K562 (cell line): ENCODE results near the gene LRRIQ4. TPM values are rescaled to one million over a fixed set of nuclear protein-coding genes. Genes with fewer than 3 reads are reported as not detected.

Experiments used
- ATAC-seq: fragments of 200-7000 bp; cut with Tn5 transposase; 3 replicates; pipeline ENCODE4 v1.9.1; 2020; ENCODE audit warnings: moderate library complexity
- BruUV-seq: library from RNA; stranded (reverse); fragments of 400-500 nt; replicated peaks from 2 replicates; lab custom pipeline; 2021; lab: Mats Ljungman, UMichigan
- CTCF ChIA-PET: fragments of 300-600 bp; formaldehyde crosslinking; extraction: SDS; loops from one replicate; lab custom pipeline; 2021; ENCODE audit warnings: low intra/inter-chr PET ratio; lab: Yijun Ruan, JAX
- POLR2A ChIA-PET: fragments of 300-600, 350-650 bp; sonication (Branson Sonifier 250); formaldehyde crosslinking; extraction: SDS; loops from one replicate; lab custom pipeline; 2021; ENCODE audit warnings: antibody characterized with exemption, inconsistent platforms; lab: Yijun Ruan, JAX
- DNase-seq, 4 experiments: peaks; one replicate each; pipeline versions ENCODE4 v3.0.0 to v3.0.0-alpha.2; 2011 to 2018; ENCODE audit warnings: low spot score in 3 of 4, mixed read lengths in 3 of 4; ENCODE audit errors: extremely low read depth in 1 of 4
- FAIRE-seq: peaks from 2 replicates; lab custom pipeline; 2011; peaks lifted over from hg19 to GRCh38; lab: Jason Lieb, UNC
- H2AFZ ChIP-seq: 2 replicates; pipeline ENCODE4 v1.6.0; 2011; ENCODE audit warnings: low read depth, low read length, control low read depth, inconsistent platforms
- H3K27ac ChIP-seq: fragments of 200-600 bp; 3 replicates; pipeline ENCODE4 v1.8.0; 2011; ENCODE audit warnings: low read depth, mild to moderate bottlenecking, control low read depth, inconsistent platforms, low read length, moderate library complexity, mixed read lengths; ENCODE audit errors: extremely low read depth
- H3K27me3 ChIP-seq, 2 experiments: fragments of 300-600 bp in 1 of 2; 2 replicates in 1 of 2; 3 replicates in 1 of 2; pipeline versions ENCODE4 v1.6.0 to v1.8.0; 2011; ENCODE audit warnings: inconsistent platforms in 2 of 2, low read length in 2 of 2, mild to moderate bottlenecking in 1 of 2, mixed read lengths in 1 of 2, moderate library complexity in 1 of 2; ENCODE audit not compliant: control insufficient read depth in 2 of 2, insufficient read depth in 2 of 2
- H3K36me3 ChIP-seq: fragments of 300-600 bp; 3 replicates; pipeline ENCODE4 v1.8.0; 2011; ENCODE audit warnings: mild to moderate bottlenecking, low read length, inconsistent platforms; ENCODE audit not compliant: control insufficient read depth, insufficient read depth
- H3K4me1 ChIP-seq, 2 experiments: fragments of 200-600 bp in 1 of 2; replicated peaks in 1 of 2; 2 replicates in 1 of 2; 3 replicates in 1 of 2; pipeline versions ENCODE4 v1.5.1 to v1.8.0; 2011; ENCODE audit warnings: inconsistent platforms in 2 of 2, low read length in 2 of 2, mild to moderate bottlenecking in 1 of 2, mixed read lengths in 1 of 2, moderate library complexity in 1 of 2; ENCODE audit not compliant: control insufficient read depth in 2 of 2, insufficient read depth in 2 of 2
- H3K4me2 ChIP-seq: 2 replicates; pipeline ENCODE4 v1.6.1; 2011; ENCODE audit warnings: low read length, control low read depth, inconsistent platforms, mixed read lengths; ENCODE audit not compliant: insufficient read depth
- H3K4me3 ChIP-seq: fragments of 200-600 bp; sonication (generic), shearing (Covaris generic); 2 replicates; pipeline ENCODE4 v1.5.1; 2016; ENCODE audit warnings: control low read depth, inconsistent platforms
- H3K79me2 ChIP-seq: fragments of 200-600 bp; 3 replicates; pipeline ENCODE4 v1.8.0; 2011; ENCODE audit warnings: low read length, inconsistent platforms; ENCODE audit not compliant: control insufficient read depth, insufficient read depth
- H3K9ac ChIP-seq, 2 experiments: 2 replicates each; pipeline versions ENCODE4 v1.6.0 to v1.6.1; 2011; ENCODE audit warnings: low read depth in 2 of 2, low read length in 2 of 2, control low read depth in 1 of 2, inconsistent platforms in 1 of 2, mild to moderate bottlenecking in 1 of 2, mixed read lengths in 1 of 2; ENCODE audit not compliant: insufficient read depth in 1 of 2
- H3K9me1 ChIP-seq: one replicate; pipeline ENCODE4 v1.6.0; 2011; ENCODE audit warnings: inconsistent platforms, mild to moderate bottlenecking, low read length, moderate library complexity; ENCODE audit not compliant: control insufficient read depth, insufficient read depth
- H3K9me3 ChIP-seq: replicated peaks from 2 replicates; pipeline ENCODE4 v1.5.1; 2011; ENCODE audit warnings: low read depth, low read length, inconsistent platforms; ENCODE audit not compliant: control insufficient read depth, insufficient read depth
- H4K20me1 ChIP-seq: replicated peaks from 2 replicates; pipeline ENCODE4 v1.6.1; 2011; ENCODE audit warnings: low read length, inconsistent platforms, mixed read lengths; ENCODE audit not compliant: control insufficient read depth, insufficient read depth
- KDM2B ChIP-seq: fragments of 250-450 bp; sonication (Bioruptor Pico); IDR thresholded peaks from 2 replicates; pipeline ENCODE4 v1.8.0; 2021; ENCODE audit warnings: mild to moderate bottlenecking, moderate library complexity
- PBX2 ChIP-seq, 2 experiments: IDR thresholded peaks in 1 of 2; conservative IDR thresholded peaks in 1 of 2; 2 replicates each; pipeline ENCODE4 v1.6.1; 2016; ENCODE audit warnings: low read depth in 2 of 2, mild to moderate bottlenecking in 1 of 2, missing compliant biosample characterization in 1 of 2, missing genetic modification characterization in 1 of 2, moderate library complexity in 1 of 2
- RBBP5 ChIP-seq: fragments of 200-600 bp; sonication (generic); IDR thresholded peaks from 2 replicates; pipeline ENCODE4 v1.6.1; 2012; ENCODE audit warnings: borderline replicate concordance, mild to moderate bottlenecking, low read length, control low read depth, inconsistent platforms; ENCODE audit not compliant: insufficient read depth, poor library complexity, severe bottlenecking
- RBM22 ChIP-seq: fragments of 200-400 bp; formaldehyde crosslinking; IDR thresholded peaks from 2 replicates; pipeline ENCODE4 v1.6.1; 2018; ENCODE audit warnings: low read length, low read depth; ENCODE audit not compliant: poor library complexity, severe bottlenecking
- TCFL5 ChIP-seq: fragments of 250-450 bp; sonication (Bioruptor Pico); conservative IDR thresholded peaks from 2 replicates; pipeline ENCODE4 v1.6.1; 2021; ENCODE audit warnings: mild to moderate bottlenecking, moderate library complexity, matching md5 sums
- TOE1 ChIP-seq, 2 experiments: fragments of 450-650 bp in 1 of 2; sonication (generic) in 1 of 2; formaldehyde crosslinking in 1 of 2; IDR thresholded peaks; 2 replicates each; pipeline versions ENCODE4 v1.7.1 to v1.8.0; 2016 to 2022; ENCODE audit warnings: borderline replicate concordance in 2 of 2, mild to moderate bottlenecking in 2 of 2, antibody characterized with exemption in 1 of 2, inconsistent platforms in 1 of 2, low read depth in 1 of 2, missing genetic modification reagents in 1 of 2, moderate library complexity in 1 of 2
- TSHZ1 ChIP-seq: fragments of 250-450 bp; sonication (Bioruptor Pico); IDR thresholded peaks from 2 replicates; pipeline ENCODE4 v1.4.0; 2020; ENCODE audit warnings: mild to moderate bottlenecking, moderate library complexity
- USF2 ChIP-seq: sonication (generic); formaldehyde crosslinking; IDR thresholded peaks from 2 replicates; pipeline ENCODE4 v1.5.0; 2020; ENCODE audit warnings: missing genetic modification reagents
- ZNF408 ChIP-seq: fragments of 250-450 bp; sonication (Bioruptor Pico); IDR thresholded peaks from 2 replicates; pipeline ENCODE4 v1.4.0; 2020; ENCODE audit warnings: low read depth, mild to moderate bottlenecking, moderate library complexity
- WGBS: fragments of 100-300 bp; shearing (Covaris generic); methylation state at CpG from one replicate; pipeline ENCODE4 v1.1.6; 2016; ENCODE audit warnings: low coverage, mixed read lengths; ENCODE audit not compliant: insufficient coverage; ENCODE audit errors: missing lambda C conversion rate; 5-methylcytosine and 5-hydroxymethylcytosine counted together
- in situ Hi-C: fragments of 300-500 bp; cut with MboI; formaldehyde crosslinking; loops from 4 replicates; pipeline ENCODE4 v1.15.0; 2018; ENCODE audit warnings: inconsistent platforms, mixed read lengths
- intact Hi-C: fragments of 100-400 bp; cut with micrococcal nuclease; formaldehyde crosslinking; loops from 2 replicates; pipeline ENCODE4 v1.14.2; 2022
- polyA plus RNA-seq, 8 experiments: library from polyadenylated mRNA; depleted of rRNA in 4 of 8; stranded (reverse) in 5 of 8; unstranded in 3 of 8; fragments of >200 nt; fragmentation: Nextera tagmentation in 2 of 8; fragmentation: Illumina TruSeq in 1 of 8; extraction: Ambion mirVana in 2 of 8; extraction: Trizol in 1 of 8; gene quantifications; 2 replicates each; pipeline versions ENCODE4 v1.2.1 to v1.2.3, GENCODE V29; 2011 to 2014; ENCODE audit warnings: inconsistent platforms in 1 of 8, missing spikeins in 1 of 8
- total RNA-seq, 7 experiments: library from RNA; depleted of rRNA in 6 of 7; stranded (reverse); fragments of >200 nt in 6 of 7; fragmentation: Illumina TruSeq in 2 of 7; extraction: Trizol in 2 of 7; gene quantifications; 2 replicates each; pipeline versions ENCODE4 v1.2.1 to v1.2.3, GENCODE V29; 2011 to 2021; ENCODE audit warnings: low replicate concordance in 1 of 7

LRRIQ4 gene
- total and polyA plus RNA-seq, 9 of the 15 experiments (the other 6 are each of a cell fraction or from before 2014, with no cell fraction given), result not detected

- TF ChIP-seq PBX2 (CRISPR knock-in tag; IDR thresholded peaks at IDR 0.05; ENCODE audit: low read depth) (no peak), PBX2 (tag; conservative IDR thresholded peaks at IDR 0.05; ENCODE audit: low read depth) (no peak), RBM22 (no peak)
Measured at GRCh38 chr3:169879845-169880575, 67.3 kb downstream of the LRRIQ4 start (continued).

GRCh38 chr3:169880576-169881250 is 68.0 kb downstream of the LRRIQ4 start:
- Histone ChIP-seq H2AFZ (no peak overlapping the region), H3K9me1 (no peaks in the 10 kb centered on the region), H3K4me3 (no peak overlapping the region), H3K79me2 (no peaks in the 10 kb centered on the region), H3K27me3 (peaks cover 4 to 13% of the 10 kb centered on the region in 2 experiments; a peak in 2 of 5 replicates), H3K36me3 (no peaks in the 10 kb centered on the region), H3K4me2 (no peak overlapping the region), H3K9me3 (no peaks in the 10 kb centered on the region), H3K4me1 (no peaks in the 10 kb centered on the region; a peak in 1 of 5 replicates), H3K9ac (no peak overlapping the region), H3K27ac (no peak overlapping the region), H4K20me1 (no peaks in the 10 kb centered on the region)
- FAIRE-seq (no peak), ATAC-seq (no peak), DNase-seq (no peak)
- intact Hi-C loops, result no loop called here
- BruUV-seq, result no TSS peak
- ChIA-PET CTCF (no interaction called here), POLR2A (interaction anchor here (0.8 to 1.1 kb wide), 3 partner anchors 9 to 98 kb away, joined by 3 to 4 read pairs (median 3); no protein-coding TSS in a partner anchor)
- WGBS, result 11% methylated on average over 4 of the region's 4 CpGs
- in situ Hi-C loops, result no loop called here
- peak; percentile 56 for TF ChIP-seq USF2 (CRISPR knock-in tag)
- no peak for TF ChIP-seq ZNF408 (CRISPR knock-in tag)
- peak; percentile 54; the same call in 1 of the 2 replicates for TF ChIP-seq TOE1 (IDR thresholded peaks at IDR 0.05; ENCODE audit: borderline replicate concordance)
- TF ChIP-seq TOE1 (CRISPR knock-in tag; IDR thresholded peaks at IDR 0.05; ENCODE audit: borderline replicate concordance, low read depth), result no peak
- TF ChIP-seq RBBP5, result no peak
- TF ChIP-seq KDM2B (CRISPR knock-in tag), result no peak
- TF ChIP-seq TSHZ1 (CRISPR knock-in tag), result no peak
- no peak for TF ChIP-seq TCFL5 (CRISPR knock-in tag)
